HG02623 (cell line): ENCODE measurements around the gene BPNT1.

Source experiments
- ATAC-seq: cut with Tn5 transposase; IDR thresholded peaks from one replicate; pipeline ENCODE4 v1.9.1; 2021; ENCODE audit warnings: moderate library complexity; ENCODE audit not compliant: unreplicated experiment

The BPNT1 gene

DNA sequence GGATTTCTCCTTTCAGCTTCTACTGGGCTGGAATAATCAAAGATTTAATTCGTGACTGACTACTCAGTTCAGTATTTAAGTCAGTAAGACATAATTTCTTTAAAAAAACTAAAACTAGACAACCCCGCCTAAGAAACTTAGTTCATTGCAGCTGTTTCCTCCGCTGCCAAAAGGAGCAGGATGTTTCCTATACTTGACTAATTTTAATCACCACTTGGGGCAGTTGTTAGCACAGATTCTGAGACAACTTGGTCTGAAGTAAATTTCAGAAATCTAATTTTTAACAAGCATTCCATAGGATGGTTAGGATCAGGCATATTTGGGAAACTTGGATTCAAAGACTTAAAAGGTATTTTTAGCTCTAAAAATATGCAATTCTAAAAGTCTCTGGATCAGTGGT is 77.3 kb downstream of the BPNT1 start:
- ATAC-seq: no peak

DNA sequence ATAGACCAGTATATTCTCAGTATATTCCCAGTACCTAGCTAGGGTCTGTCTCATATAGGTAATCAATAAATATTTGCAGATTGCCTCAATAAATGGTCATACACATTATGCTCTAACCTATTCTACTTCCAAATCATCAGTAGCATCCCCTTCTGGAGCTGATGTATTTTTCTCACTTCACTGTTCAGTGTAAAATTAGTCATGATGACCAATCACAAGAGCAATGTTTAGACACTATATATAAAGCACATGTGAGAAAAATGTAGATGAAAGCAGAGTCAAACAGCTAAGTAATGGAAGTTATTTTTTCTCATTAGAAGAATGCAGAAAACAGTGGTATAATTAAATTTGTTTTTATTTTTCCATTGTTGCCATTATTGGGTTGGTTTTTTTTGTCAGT is 78.0 kb downstream of the BPNT1 start:
- no peak for ATAC-seq
